ENCODE results near the gene NOXRED1. TPM values are rescaled to one million over a fixed set of nuclear protein-coding genes. Genes with fewer than 3 reads are reported as not detected.

NOXRED1 gene
- total RNA-seq, 1 donor from 2014 or later: 0.77 TPM

- TF ChIP-seq CTCF (IDR thresholded peaks at IDR 0.05): peak; percentile 53
- peaks cover 49% of the 10 kb centered on the region for H3K36me3 ChIP-seq
- ATAC-seq (no peak), DNase-seq (no peak)
- H3K9me3 ChIP-seq: no peaks in the 10 kb centered on the region
- H3K27ac ChIP-seq: no peak overlapping the region
- peaks cover 27% of the 10 kb centered on the region for H3K4me1 ChIP-seq
- H3K27me3 ChIP-seq (ENCODE audit: low read depth): no peaks in the 10 kb centered on the region
- peak overlapping the region; percentile 92 for H3K4me3 ChIP-seq
- intact Hi-C loops (cut with DNase I): no loop called here
Measured at GRCh38 chr14:77459072-77459723, 35.9 kb upstream of the NOXRED1 start.

- ATAC-seq (peak; percentile 29 to 38), DNase-seq (peak; percentile 50)
- peak overlapping the region; percentile 92 for H3K4me3 ChIP-seq
- peaks cover 27% of the 10 kb centered on the region for H3K4me1 ChIP-seq
- no peaks in the 10 kb centered on the region for H3K27me3 ChIP-seq (ENCODE audit: low read depth)
- TF ChIP-seq CTCF (IDR thresholded peaks at IDR 0.05): no peak
- peaks cover 46% of the 10 kb centered on the region for H3K36me3 ChIP-seq
- no peaks in the 10 kb centered on the region for H3K9me3 ChIP-seq
- peak overlapping the region; percentile 91 for H3K27ac ChIP-seq
- intact Hi-C loops (cut with DNase I): no loop called here
Measured at GRCh38 chr14:77458249-77458950, 35.1 kb upstream of the NOXRED1 start.

GRCh38 chr14:77457522-77458248, 34.4 kb upstream of the NOXRED1 start, which contains the start of the genes AHSA1 and VIPAS39:
TSS of gene AHSA1 (plus strand) at chr14:77458093. CDS start at chr14:77458190, 97 bp downstream.
TSS of gene VIPAS39 (minus strand) at chr14:77457601. CDS start at chr14:77454102, 3,499 bp downstream.
- peak; percentile 96 for DNase-seq
- intact Hi-C loops (cut with DNase I): no loop called here
- ATAC-seq: peak; percentile 99
- Histone ChIP-seq H3K4me3 (peak within 1 kb of the TSS; percentile 92), H3K36me3 (peaks cover 46% of the 10 kb centered on the region), H3K4me1 (peaks cover 27% of the 10 kb centered on the region), H3K27ac (peak within 1 kb of the TSS; percentile 91), H3K27me3 (ENCODE audit: low read depth) (no peaks in the 10 kb centered on the region), H3K9me3 (no peaks in the 10 kb centered on the region)
- TF ChIP-seq CTCF (IDR thresholded peaks at IDR 0.05): no peak

- DNase-seq: no peak
- Histone ChIP-seq H3K36me3 (peaks cover 43% of the 10 kb centered on the region), H3K27me3 (ENCODE audit: low read depth) (no peaks in the 10 kb centered on the region), H3K4me1 (peaks cover 27% of the 10 kb centered on the region), H3K27ac (peak overlapping the region; percentile 91), H3K4me3 (peak overlapping the region; percentile 92), H3K9me3 (no peaks in the 10 kb centered on the region)
- intact Hi-C loops (cut with DNase I): no loop called here
- no peak for ATAC-seq
- no peak for TF ChIP-seq CTCF (IDR thresholded peaks at IDR 0.05)
Measured at GRCh38 chr14:77457115-77457521, 33.8 kb upstream of the NOXRED1 start.

GRCh38 chr14:77455966-77456640, 32.8 kb upstream of the NOXRED1 start:
- Histone ChIP-seq H3K4me1 (peaks cover 27% of the 10 kb centered on the region), H3K4me3 (peak overlapping the region; percentile 92), H3K27ac (no peak overlapping the region), H3K36me3 (peaks cover 43% of the 10 kb centered on the region), H3K9me3 (no peaks in the 10 kb centered on the region), H3K27me3 (ENCODE audit: low read depth) (no peaks in the 10 kb centered on the region)
- no peak for TF ChIP-seq CTCF (IDR thresholded peaks at IDR 0.05)
- DNase-seq (no peak), ATAC-seq (no peak)
- intact Hi-C loops (cut with DNase I): no loop called here

All from lower lobe of right lung (tissue), 2 donors.